Measurements from ENCODE around the gene WDR5. TPM values are rescaled to one million over a fixed set of nuclear protein-coding genes. Genes with fewer than 3 reads are reported as not detected.
"Not testable (repeated sequence)": the region's sequence is repeated elsewhere in the genome, so short reads cannot be mapped to it uniquely, and the experiment has no call there.

WDR5 gene
- 10 to 100 TPM in 11 of 12 donors, not detected in 1; 36.7 to 58.0 (median 40.2) TPM for polyA plus RNA-seq (ENCODE audit: insufficient read length in 12 of 12)
- long read RNA-seq, donor 1, transcript WDR5-201 (14 exons, 3,151 nt) = major isoform, 8 of 8 reads
- long read RNA-seq, donor 1, partial matches to known transcripts = 0 of 8 reads
- long read RNA-seq, donor 1, other reads (novel, unspliced or antisense) = 0 of 8 reads
- long read RNA-seq, donor 2, transcript WDR5-201 (14 exons, 3,151 nt) = major isoform, 22 of 22 reads
- long read RNA-seq, donor 2, partial matches to known transcripts = 0 of 22 reads
- long read RNA-seq, donor 2, other reads (novel, unspliced or antisense) = 0 of 22 reads
- long read RNA-seq, donor 3, transcript WDR5-201 (14 exons, 3,151 nt) = major isoform, 5 of 5 reads
- long read RNA-seq, donor 3, partial matches to known transcripts = 0 of 5 reads
- long read RNA-seq, donor 3, other reads (novel, unspliced or antisense) = 0 of 5 reads
- long read RNA-seq, donor 4, transcript WDR5-201 (14 exons, 3,151 nt) = major isoform, 6 of 6 reads
- long read RNA-seq, donor 4, partial matches to known transcripts = 0 of 6 reads
- long read RNA-seq, donor 4, other reads (novel, unspliced or antisense) = 0 of 6 reads
- long read RNA-seq, donor 5 = 0 reads
- long read RNA-seq, donor 6, transcript WDR5-201 (14 exons, 3,151 nt) = major isoform, 8 of 8 reads
- long read RNA-seq, donor 6, partial matches to known transcripts = 0 of 8 reads
- long read RNA-seq, donor 6, other reads (novel, unspliced or antisense) = 0 of 8 reads
- long read RNA-seq, donor 7, partial matches to known transcripts = 0 of 4 reads
- long read RNA-seq, donor 7, other reads (novel, unspliced or antisense) = 0 of 4 reads
- long read RNA-seq, donor 8, transcript WDR5-201 (14 exons, 3,151 nt) = major isoform, 12 of 48 reads
- long read RNA-seq, donor 8, partial matches to known transcripts = 36 of 48 reads
- long read RNA-seq, donor 8, other reads (novel, unspliced or antisense) = 0 of 48 reads
- long read RNA-seq, donor 9, transcript WDR5-201 (14 exons, 3,151 nt) = major isoform, 7 of 7 reads
- long read RNA-seq, donor 9, partial matches to known transcripts = 0 of 7 reads
- long read RNA-seq, donor 9, other reads (novel, unspliced or antisense) = 0 of 7 reads
- long read RNA-seq, donor 10, partial matches to known transcripts = 0 of 4 reads
- long read RNA-seq, donor 10, other reads (novel, unspliced or antisense) = 0 of 4 reads
- long read RNA-seq, donor 11, transcript WDR5-201 (14 exons, 3,151 nt) = major isoform, 15 of 15 reads
- long read RNA-seq, donor 11, partial matches to known transcripts = 0 of 15 reads
- long read RNA-seq, donor 11, other reads (novel, unspliced or antisense) = 0 of 15 reads

- peak; percentile 93 for DNase-seq
Observed at GRCh38 chr9:134135343-134136117, at the start of gene WDR5. Gene WDR5 (plus strand): TSS chr9:134136082. CDS start chr9:134139878, 3,796 bp downstream.

- no peak for DNase-seq
Observed at GRCh38 chr9:134088063-134088725, 47.7 kb upstream of the WDR5 start.

- no peak for DNase-seq
Observed at GRCh38 chr9:134089972-134090371, 45.9 kb upstream of the WDR5 start.

- DNase-seq = no peak
Observed at GRCh38 chr9:134099123-134099761, 36.6 kb upstream of the WDR5 start.

GRCh38 chr9:134100040-134100439 is 35.8 kb upstream of the WDR5 start:
- no peak for DNase-seq

GRCh38 chr9:134101133-134101532 is 34.7 kb upstream of the WDR5 start:
- DNase-seq = not testable (repeated sequence)

- DNase-seq = no peak
Observed at GRCh38 chr9:134101623-134102149, 34.2 kb upstream of the WDR5 start.

- DNase-seq = no peak
Observed at GRCh38 chr9:134103391-134103998, 32.4 kb upstream of the WDR5 start.

- DNase-seq = no peak
Observed at GRCh38 chr9:134111064-134111463, 24.8 kb upstream of the WDR5 start.

GRCh38 chr9:134112561-134112960 is 23.3 kb upstream of the WDR5 start:
- DNase-seq = no peak

- DNase-seq = not testable (repeated sequence)
Observed at GRCh38 chr9:134118972-134119371, 16.9 kb upstream of the WDR5 start.

- no peak for DNase-seq
Observed at GRCh38 chr9:134123764-134124128, 12.1 kb upstream of the WDR5 start.

- DNase-seq = no peak
Observed at GRCh38 chr9:134125413-134126095, 10.3 kb upstream of the WDR5 start.

GRCh38 chr9:134126373-134126772 is 9.5 kb upstream of the WDR5 start:
- no peak for DNase-seq

GRCh38 chr9:134127065-134127580 is 8.8 kb upstream of the WDR5 start:
- DNase-seq = no peak

GRCh38 chr9:134127616-134128015 is 8.3 kb upstream of the WDR5 start:
- no peak for DNase-seq

- DNase-seq = peak; percentile 77
Observed at GRCh38 chr9:134128727-134129679, 6.9 kb upstream of the WDR5 start.
